Stomach (tissue), 4 donors: ENCODE data around the gene MRPS14.

Experiments used
- POLR2A ChIP-seq, 4 donors: fragments of 450-650 bp; IDR thresholded peaks; one replicate each; pipeline ENCODE4 v1.6.1; 2016; ENCODE audit warnings: antibody characterized with exemption in 4 of 4, control low read depth in 2 of 4, mild to moderate bottlenecking in 1 of 4, moderate library complexity in 1 of 4
- POLR2AphosphoS5 ChIP-seq, 3 donors: sonication (generic); formaldehyde crosslinking; IDR thresholded peaks; one replicate each; pipeline ENCODE4 v1.6.1; 2016; ENCODE audit warnings: antibody characterized with exemption in 3 of 3
- TF ChIP-seq, protein P1 (sequence below), 7 experiments: fragments of 450-650 bp in 4 of 7; fragments of 200-600 bp in 3 of 7; sonication (generic) in 3 of 7; IDR thresholded peaks; one replicate each; pipeline ENCODE4 v1.5.1; 2016 to 2019; ENCODE audit warnings: antibody characterized with exemption in 7 of 7, control low read depth in 2 of 7, mild to moderate bottlenecking in 1 of 7

DNA sequence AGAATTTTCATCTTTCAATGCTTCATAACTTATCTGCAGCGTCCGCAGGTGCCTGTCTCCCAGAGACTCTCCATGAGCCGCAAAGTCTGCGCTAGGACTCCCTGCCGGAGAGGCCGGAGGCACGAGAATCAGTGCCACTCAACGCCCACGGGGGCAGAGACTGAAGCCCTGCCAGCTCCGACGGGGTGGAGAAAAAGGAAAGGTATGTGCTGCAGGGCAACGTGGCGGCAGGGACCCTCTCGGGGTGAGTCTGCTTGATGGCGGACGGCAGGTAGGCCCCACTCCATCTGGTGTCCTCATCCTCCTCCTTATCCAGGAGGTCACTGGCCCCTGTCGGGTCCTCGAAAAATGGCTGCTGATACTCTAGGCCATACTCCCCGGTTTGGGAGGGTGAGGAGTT is 21.9 kb upstream of the MRPS14 start:
- TF ChIP-seq, protein P1, sequence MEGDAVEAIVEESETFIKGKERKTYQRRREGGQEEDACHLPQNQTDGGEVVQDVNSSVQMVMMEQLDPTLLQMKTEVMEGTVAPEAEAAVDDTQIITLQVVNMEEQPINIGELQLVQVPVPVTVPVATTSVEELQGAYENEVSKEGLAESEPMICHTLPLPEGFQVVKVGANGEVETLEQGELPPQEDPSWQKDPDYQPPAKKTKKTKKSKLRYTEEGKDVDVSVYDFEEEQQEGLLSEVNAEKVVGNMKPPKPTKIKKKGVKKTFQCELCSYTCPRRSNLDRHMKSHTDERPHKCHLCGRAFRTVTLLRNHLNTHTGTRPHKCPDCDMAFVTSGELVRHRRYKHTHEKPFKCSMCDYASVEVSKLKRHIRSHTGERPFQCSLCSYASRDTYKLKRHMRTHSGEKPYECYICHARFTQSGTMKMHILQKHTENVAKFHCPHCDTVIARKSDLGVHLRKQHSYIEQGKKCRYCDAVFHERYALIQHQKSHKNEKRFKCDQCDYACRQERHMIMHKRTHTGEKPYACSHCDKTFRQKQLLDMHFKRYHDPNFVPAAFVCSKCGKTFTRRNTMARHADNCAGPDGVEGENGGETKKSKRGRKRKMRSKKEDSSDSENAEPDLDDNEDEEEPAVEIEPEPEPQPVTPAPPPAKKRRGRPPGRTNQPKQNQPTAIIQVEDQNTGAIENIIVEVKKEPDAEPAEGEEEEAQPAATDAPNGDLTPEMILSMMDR (IDR thresholded peaks at IDR 0.05) = no peak
- no peak for TF ChIP-seq POLR2A (IDR thresholded peaks at IDR 0.05)
- TF ChIP-seq POLR2AphosphoS5 (IDR thresholded peaks at IDR 0.05) = no peak
